DND-41 (cell line): ENCODE data around the gene CTTN.

ENCODE experiments used
- ATAC-seq: fragments of 200-7000 bp; cut with Tn5 transposase; 3 replicates; pipeline ENCODE4 v1.9.1; 2021; ENCODE audit warnings: low read depth; ENCODE audit not compliant: insufficient read depth
- DNase-seq: peaks from one replicate; pipeline ENCODE4 v3.0.0-alpha.2; 2020
- H2AFZ ChIP-seq: 2 replicates; pipeline ENCODE4 v1.6.0; 2012; ENCODE audit warnings: low read depth, low read length
- H3K27ac ChIP-seq: 2 replicates; pipeline ENCODE4 v1.5.1; 2012; ENCODE audit warnings: low read length, inconsistent platforms
- H3K27me3 ChIP-seq: fragments of 200-600 bp; sonication (generic); 2 replicates; pipeline ENCODE4 v1.6.0; 2012; ENCODE audit warnings: low read length, mild to moderate bottlenecking, inconsistent platforms; ENCODE audit not compliant: insufficient read depth, poor library complexity
- H3K36me3 ChIP-seq: 2 replicates; pipeline ENCODE4 v1.5.1; 2012; ENCODE audit warnings: low read length, inconsistent platforms; ENCODE audit not compliant: insufficient read depth
- H3K4me1 ChIP-seq: 2 replicates; pipeline ENCODE4 v1.5.1; 2012; ENCODE audit warnings: mild to moderate bottlenecking, low read length; ENCODE audit not compliant: insufficient read depth
- H3K4me2 ChIP-seq: 2 replicates; pipeline ENCODE4 v1.6.0; 2012; ENCODE audit warnings: mild to moderate bottlenecking, moderate library complexity, low read length, inconsistent platforms; ENCODE audit not compliant: insufficient read depth
- H3K4me3 ChIP-seq, 2 experiments: fragments of 200-600 bp in 1 of 2; shearing (Covaris generic) in 1 of 2; 2 replicates each; pipeline ENCODE4 v1.5.1; 2012 to 2016; ENCODE audit warnings: inconsistent platforms in 2 of 2, low read length in 2 of 2, mild to moderate bottlenecking in 2 of 2, low read depth in 1 of 2, moderate library complexity in 1 of 2
- H3K79me2 ChIP-seq: 2 replicates; pipeline ENCODE4 v1.6.0; 2012; ENCODE audit warnings: low read length, inconsistent platforms; ENCODE audit not compliant: insufficient read depth
- H3K9ac ChIP-seq: 2 replicates; pipeline ENCODE4 v1.6.0; 2012; ENCODE audit warnings: low read depth, mild to moderate bottlenecking, inconsistent platforms, low read length, moderate library complexity
- H3K9me3 ChIP-seq: 2 replicates; pipeline ENCODE4 v1.5.1; 2012; ENCODE audit warnings: low read length, moderate library complexity, mild to moderate bottlenecking, inconsistent platforms; ENCODE audit not compliant: insufficient read depth, severe bottlenecking
- H4K20me1 ChIP-seq: 2 replicates; pipeline ENCODE4 v1.6.0; 2012; ENCODE audit warnings: low read length; ENCODE audit not compliant: insufficient read depth
- EZH2 ChIP-seq: IDR thresholded peaks from 3 replicates; pipeline ENCODE4 v1.6.1; 2012; ENCODE audit warnings: borderline replicate concordance, low read depth, mild to moderate bottlenecking, moderate library complexity, low read length, inconsistent platforms; ENCODE audit not compliant: severe bottlenecking
- TF ChIP-seq, protein P1 (sequence below): IDR thresholded peaks from 2 replicates; pipeline ENCODE4 v1.5.1; 2012; ENCODE audit warnings: borderline replicate concordance, low read length, moderate library complexity, mild to moderate bottlenecking; ENCODE audit not compliant: poor library complexity, severe bottlenecking; ENCODE audit errors: extremely low read depth

Gene CTTN

GRCh38 chr11:70423523-70424505 lies 25.5 kb downstream of the CTTN start:
- no peaks in the 10 kb centered on the region for H3K4me1 ChIP-seq
- no peak overlapping the region for H3K9ac ChIP-seq
- H3K36me3 ChIP-seq = no peaks in the 10 kb centered on the region
- H3K27me3 ChIP-seq = no peaks in the 10 kb centered on the region
- ATAC-seq = no peak
- H3K4me3 ChIP-seq = no peak overlapping the region
- no peak for DNase-seq
- H4K20me1 ChIP-seq = 0 out of 2 replicates have a peak, but pooled peaks cover 6% of the 10 kb centered on the region
- TF ChIP-seq EZH2 = no peak
- TF ChIP-seq, protein P1, sequence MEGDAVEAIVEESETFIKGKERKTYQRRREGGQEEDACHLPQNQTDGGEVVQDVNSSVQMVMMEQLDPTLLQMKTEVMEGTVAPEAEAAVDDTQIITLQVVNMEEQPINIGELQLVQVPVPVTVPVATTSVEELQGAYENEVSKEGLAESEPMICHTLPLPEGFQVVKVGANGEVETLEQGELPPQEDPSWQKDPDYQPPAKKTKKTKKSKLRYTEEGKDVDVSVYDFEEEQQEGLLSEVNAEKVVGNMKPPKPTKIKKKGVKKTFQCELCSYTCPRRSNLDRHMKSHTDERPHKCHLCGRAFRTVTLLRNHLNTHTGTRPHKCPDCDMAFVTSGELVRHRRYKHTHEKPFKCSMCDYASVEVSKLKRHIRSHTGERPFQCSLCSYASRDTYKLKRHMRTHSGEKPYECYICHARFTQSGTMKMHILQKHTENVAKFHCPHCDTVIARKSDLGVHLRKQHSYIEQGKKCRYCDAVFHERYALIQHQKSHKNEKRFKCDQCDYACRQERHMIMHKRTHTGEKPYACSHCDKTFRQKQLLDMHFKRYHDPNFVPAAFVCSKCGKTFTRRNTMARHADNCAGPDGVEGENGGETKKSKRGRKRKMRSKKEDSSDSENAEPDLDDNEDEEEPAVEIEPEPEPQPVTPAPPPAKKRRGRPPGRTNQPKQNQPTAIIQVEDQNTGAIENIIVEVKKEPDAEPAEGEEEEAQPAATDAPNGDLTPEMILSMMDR = no peak
- H2AFZ ChIP-seq = no peak overlapping the region
- no peaks in the 10 kb centered on the region for H3K79me2 ChIP-seq
- no peak overlapping the region for H3K27ac ChIP-seq
- H3K4me2 ChIP-seq = no peak overlapping the region
- H3K9me3 ChIP-seq = no peaks in the 10 kb centered on the region

- Histone ChIP-seq H3K4me2 (no peak overlapping the region), H2AFZ (no peak overlapping the region), H3K36me3 (no peaks in the 10 kb centered on the region), H4K20me1 (0 out of 2 replicates have a peak, but pooled peaks cover 6% of the 10 kb centered on the region), H3K4me1 (no peaks in the 10 kb centered on the region), H3K4me3 (no peak overlapping the region), H3K27me3 (no peaks in the 10 kb centered on the region), H3K9ac (no peak overlapping the region), H3K27ac (no peak overlapping the region), H3K9me3 (no peaks in the 10 kb centered on the region), H3K79me2 (no peaks in the 10 kb centered on the region)
- TF ChIP-seq, protein P1 = peak; percentile 8
- no peak for TF ChIP-seq EZH2
- ATAC-seq (no peak), DNase-seq (no peak)
Observed at GRCh38 chr11:70424765-70425344, 26.5 kb downstream of the CTTN start.

- H3K36me3 ChIP-seq = no peaks in the 10 kb centered on the region
- H3K9ac ChIP-seq = no peak overlapping the region
- 0 out of 2 replicates have a peak, but pooled peaks cover 6% of the 10 kb centered on the region for H4K20me1 ChIP-seq
- H3K27ac ChIP-seq = no peak overlapping the region
- DNase-seq (no peak), ATAC-seq (no peak)
- no peak for TF ChIP-seq EZH2
- TF ChIP-seq, protein P1 = no peak
- H3K27me3 ChIP-seq = no peaks in the 10 kb centered on the region
- H3K9me3 ChIP-seq = no peaks in the 10 kb centered on the region
- H3K4me2 ChIP-seq = no peak overlapping the region
- H3K4me3 ChIP-seq = no peak overlapping the region
- H3K4me1 ChIP-seq = no peaks in the 10 kb centered on the region
- no peak overlapping the region for H2AFZ ChIP-seq
- no peaks in the 10 kb centered on the region for H3K79me2 ChIP-seq
Observed at GRCh38 chr11:70427436-70427835, 29.1 kb downstream of the CTTN start.
